GM21390 (cell line): Measurements from ENCODE around the gene GLB1L.
A peak's percentile ranks its signal among the peaks of the same experiment; 100 is the strongest.

Experiments
- ATAC-seq: cut with Tn5 transposase; IDR thresholded peaks from one replicate; pipeline ENCODE4 v1.9.1; 2021; ENCODE audit not compliant: unreplicated experiment

GLB1L gene

DNA sequence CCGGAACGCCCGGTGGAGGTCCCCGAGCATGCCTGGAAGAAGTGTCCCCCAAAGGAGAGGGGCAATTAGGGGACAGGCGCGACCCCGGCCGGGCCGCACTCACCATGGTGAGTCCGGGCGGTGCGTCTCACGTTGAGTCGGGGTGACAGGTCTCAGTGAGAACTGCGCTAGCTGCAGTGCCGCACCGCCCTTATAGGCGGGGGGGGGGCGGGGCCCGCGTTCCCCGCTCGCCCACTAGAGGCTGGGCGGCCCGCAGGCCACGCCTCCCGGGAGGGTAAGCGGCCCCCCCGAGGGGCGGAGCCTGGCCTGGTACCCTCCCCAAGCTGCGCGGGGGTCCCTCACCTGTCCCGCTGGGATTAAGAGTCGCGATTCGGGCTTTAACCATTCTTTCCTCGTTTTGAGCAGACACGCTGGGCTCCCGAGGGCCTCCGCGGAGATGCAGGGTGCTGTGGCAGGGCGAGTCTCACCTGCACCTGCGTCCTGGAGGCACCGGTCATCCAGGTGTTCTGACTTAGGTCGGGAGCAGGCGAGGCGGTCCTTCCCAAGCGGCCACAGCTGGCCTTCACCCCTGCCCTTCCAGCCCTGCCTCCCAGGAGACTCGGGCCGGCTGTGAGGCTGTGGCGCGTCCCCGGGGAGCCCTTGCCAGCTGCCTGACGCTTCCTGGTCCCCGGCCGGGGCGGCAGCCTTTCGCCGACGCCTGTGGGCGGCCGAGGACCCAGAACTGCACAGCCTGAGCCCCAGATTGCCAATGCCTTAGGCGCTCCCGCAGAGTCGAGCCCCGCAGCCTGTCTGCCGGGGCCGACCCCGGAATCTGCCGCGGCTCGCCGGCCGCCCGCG lies 8.7 kb upstream of the GLB1L start, which contains the start of gene TUBA4A:
TSS of gene TUBA4A (minus strand) at position 166 of the 837 bp plus-strand sequence. CDS start at position 106, 60 bp downstream.
- peak; percentile 49 for ATAC-seq

DNA sequence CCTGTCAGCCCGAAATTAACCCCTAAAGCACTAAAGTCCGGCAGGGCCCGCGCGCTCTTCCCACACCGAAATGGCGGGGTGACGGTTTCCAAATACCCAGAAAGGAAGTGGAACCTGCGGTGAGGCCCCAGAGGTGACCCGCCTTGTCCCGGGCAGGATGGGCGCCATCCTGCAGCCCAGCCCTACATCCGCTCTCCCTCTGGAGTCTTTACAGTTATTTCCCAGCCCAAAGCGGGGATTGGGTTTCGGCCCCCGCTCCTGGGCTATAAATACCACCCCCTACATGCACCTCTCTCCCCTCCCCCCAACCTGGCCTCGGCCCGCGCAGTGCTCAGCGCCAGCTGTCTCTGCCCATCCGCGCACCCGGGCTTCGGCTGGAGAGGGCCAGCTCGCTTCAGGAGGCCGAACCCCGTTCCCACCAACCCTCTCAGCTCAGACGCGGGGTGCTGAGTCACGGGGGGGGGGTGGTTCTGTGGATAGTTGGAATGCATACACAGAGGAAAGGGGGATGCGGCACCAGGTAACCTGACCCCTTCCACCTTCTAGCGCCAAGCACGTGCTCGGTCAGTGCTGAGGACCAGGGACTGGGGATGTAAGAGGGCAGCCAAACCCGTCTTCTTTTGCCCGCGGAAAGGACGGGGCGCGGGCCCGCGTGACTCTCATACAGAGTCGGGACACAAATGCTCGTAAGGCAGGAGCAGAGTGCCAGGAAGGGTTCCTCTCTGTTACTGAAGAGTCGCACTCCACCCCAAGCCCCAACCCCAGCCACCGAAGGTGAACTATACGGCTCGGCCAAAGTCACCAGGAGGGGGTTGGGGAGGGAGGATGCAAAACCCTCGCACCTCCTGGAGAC lies 7.9 kb upstream of the GLB1L start, which contains the start of gene TUBA4B:
TSS of gene TUBA4B (plus strand) at position 344 of the 853 bp plus-strand sequence. CDS start at position 509, 165 bp downstream.
- ATAC-seq, result peak; percentile 8

DNA sequence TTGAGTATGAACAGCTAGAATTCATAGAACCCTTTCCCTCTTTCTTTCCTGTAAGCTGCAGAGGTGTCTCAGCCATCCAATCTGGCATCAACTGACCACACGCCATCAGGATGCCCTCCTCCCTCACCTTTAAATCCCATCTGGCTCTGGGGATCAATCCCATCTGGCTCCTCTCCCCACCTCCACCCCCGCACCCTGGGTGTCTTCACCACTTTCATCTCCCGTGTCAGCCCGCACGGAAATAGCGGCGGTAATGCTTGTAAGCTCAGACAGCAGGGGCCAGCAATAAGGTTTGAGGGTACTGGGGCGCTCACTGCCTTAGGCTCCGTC lies 7.3 kb upstream of the GLB1L start:
- ATAC-seq, result no peak

DNA sequence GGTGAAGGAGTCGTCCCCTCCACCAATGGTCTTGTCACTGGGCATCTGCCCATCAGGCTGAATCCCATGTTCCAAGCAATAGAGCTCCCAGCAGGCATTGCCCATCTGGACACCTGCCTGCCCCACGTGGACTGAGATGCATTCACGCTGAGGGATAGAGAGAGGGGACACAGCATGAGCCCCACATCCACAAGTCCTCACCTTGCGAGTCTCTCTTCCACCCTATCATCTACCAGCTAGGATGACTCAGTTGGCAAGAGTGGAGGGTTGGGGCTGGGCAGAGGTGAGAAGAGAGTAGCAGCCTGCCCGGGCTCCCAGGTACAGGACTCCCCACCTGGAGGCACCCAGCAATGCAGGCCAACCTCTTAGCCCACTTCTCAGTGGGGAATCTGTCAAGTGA lies 6.8 kb upstream of the GLB1L start:
- ATAC-seq, result no peak

DNA sequence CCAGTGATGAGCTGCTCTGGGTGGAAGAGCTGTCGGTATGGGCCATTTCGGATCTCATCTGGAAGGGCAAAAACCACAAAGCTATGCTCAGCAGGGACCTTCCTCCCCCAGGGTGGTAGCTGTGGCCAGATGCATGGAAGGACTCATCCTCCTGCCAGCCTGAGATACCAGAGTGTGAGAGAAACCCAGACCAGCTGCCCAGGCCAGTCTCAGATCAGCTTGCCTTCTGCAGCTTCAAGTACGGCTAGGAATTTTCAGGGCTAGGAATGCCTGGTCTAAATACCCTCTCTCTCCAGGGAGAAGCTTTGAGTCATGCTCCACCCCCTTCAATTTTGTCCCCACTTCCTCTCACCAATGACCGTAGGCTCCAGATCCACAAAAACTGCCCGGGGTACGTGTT lies 6.4 kb upstream of the GLB1L start:
- ATAC-seq, result no peak

DNA sequence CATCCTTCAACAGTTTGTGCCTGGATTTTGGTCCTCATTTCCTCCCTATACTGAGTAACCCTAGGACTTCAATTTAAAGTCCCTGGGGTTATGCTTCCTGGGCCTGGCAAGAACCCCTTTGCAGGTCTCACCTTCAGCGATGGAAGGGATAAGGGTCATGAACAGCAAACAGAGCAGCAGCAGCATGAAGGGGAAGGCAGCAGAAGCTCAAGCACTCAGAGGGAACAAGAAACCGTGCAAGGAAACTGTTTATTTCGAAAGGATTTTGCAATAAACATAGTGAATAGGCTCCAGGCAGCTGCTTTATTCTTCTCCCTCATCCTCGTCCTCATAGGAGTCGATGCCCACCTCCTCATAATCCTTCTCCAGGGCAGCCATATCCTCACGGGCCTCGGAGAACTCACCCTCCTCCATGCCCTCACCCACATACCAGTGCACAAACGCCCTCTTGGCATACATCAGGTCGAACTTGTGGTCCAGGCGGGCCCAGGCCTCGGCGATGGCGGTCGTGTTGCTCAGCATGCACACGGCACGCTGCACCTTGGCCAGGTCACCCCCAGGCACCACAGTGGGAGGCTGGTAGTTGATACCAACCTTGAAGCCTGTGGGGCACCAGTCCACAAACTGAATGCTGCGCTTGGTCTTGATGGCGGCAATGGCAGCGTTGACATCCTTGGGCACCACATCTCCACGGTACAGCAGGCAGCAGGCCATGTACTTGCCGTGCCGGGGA lies 5.0 kb upstream of the GLB1L start:
- no peak for ATAC-seq

DNA sequence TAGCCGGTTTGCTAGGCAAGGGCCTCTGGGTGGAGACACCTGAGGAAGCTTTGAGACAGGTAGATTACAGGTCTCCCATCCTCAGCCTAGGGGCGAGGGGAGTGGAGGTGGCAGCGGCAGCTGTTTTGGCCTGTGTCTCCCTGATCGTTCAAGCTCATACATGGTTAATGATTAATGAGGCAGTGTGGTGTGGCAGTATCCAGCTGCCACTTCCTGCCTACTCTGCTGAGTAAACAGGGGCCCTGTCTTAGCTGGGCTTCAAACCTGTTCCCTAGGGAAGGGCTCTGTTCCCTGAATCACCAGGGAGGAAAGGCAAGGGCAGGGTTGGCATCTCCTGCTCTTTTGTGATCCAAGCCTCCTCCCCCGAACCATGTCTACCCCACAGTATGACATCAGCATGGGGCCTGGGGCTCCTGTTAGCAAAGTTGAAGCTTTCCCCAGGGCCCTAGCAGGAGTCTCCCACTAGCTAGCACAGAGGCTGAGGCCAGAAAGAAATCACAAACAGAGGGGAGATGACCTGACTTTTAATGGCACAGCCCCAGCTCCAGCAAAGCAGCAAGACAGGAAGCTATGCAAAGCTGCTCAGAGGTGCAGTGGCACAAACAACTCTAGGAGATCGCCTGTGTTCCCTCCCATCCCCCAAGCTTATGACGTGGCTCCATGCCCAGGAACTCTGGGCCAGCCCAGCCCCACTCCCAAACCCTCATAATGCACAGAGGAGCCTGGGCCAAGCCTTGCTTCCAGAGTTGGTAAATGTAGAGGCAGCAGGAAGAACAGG lies 4.1 kb upstream of the GLB1L start:
- peak; percentile 41 for ATAC-seq

DNA sequence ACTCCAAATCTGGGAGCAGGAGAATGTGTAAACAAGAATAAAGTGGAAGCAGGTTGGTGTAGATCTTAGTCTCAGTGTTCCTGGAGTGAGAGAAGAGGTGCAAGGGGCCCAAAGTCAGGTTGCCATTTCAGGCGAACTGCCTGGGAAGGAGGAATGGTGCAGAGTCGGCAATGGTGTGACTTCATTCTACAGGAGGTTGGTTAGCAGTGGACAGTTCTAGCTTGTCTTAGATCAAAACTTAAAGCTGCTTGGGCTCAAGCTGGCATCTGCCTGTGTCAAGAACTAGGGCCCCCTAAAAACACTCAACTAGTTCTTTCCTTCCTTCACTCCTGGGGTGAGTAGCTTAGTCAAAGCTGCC lies 3.6 kb upstream of the GLB1L start:
- ATAC-seq, result no peak

DNA sequence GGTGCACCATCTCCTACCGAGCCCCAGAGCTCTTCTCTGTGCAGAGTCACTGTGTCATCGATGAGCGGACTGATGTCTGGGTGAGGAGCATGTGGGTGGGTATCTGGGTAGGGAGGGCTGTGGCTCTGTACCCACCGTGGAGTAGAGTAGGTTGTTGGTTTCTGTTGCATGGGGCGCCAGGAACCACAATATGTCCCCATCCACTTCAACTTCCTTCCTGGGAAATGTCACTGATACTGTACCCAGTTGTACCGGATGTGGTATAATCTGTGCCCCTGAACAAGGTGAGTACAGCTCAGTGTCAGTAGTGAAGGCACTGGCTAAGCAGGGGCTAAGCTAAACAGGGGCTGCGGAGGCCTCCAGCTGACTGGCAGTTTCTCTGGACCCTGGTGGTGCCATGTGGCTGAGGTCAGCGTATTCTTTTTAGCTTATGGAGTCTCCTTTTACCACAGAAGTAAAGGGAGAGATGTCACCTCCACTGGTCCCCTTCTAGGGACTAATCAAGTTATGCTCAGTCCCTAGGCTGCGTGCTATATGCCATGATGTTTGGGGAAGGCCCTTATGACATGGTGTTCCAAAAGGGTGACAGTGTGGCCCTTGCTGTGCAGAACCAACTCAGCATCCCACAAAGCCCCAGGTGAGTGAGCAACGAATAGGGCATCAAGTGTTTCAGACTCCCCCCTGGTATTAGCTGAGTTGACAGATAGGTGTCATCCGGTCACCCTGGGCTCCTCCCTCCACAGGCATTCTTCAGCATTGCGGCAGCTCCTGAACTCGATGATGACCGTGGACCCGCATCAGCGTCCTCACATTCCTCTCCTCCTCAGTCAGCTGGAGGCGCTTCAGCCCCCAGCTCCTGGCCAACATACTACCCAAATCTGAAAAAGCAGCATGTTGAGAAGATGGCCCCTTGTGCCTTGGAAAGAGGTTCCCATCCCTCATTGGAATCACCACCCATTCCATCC lies 2.7 kb upstream of the GLB1L start:
- ATAC-seq, result no peak

DNA sequence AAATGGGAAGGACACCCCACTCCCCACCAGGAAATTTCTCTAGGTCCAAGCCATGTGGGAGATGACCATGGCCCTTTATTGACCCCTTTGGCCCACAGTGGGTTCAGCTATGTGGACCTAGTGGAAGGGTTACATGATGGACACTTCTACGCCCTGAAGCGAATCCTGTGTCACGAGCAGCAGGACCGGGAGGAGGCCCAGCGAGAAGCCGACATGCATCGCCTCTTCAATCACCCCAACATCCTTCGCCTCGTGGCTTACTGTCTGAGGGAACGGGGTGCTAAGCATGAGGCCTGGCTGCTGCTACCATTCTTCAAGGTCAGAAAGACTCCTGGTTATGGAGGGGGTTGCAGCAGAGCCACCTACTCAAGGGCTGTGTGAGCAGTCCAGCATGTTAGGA lies 1.3 kb upstream of the GLB1L start:
- no peak for ATAC-seq

DNA sequence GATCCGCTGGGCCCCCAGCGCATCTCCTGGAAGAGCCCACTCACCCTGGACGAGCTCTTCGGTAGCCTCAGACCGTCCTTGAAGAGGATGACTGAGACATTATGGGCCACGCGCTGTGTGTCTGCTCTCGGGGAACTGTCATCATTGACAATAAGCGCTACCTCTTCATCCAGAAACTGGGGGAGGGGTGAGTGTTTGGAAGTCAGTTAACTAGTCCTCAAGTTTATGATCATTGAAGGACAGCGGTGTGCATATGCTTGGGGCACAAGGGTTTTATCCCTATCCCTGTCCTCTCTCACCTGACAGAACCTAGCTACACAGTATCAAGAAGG lies 621 bp upstream of the GLB1L start:
- no peak for ATAC-seq

DNA sequence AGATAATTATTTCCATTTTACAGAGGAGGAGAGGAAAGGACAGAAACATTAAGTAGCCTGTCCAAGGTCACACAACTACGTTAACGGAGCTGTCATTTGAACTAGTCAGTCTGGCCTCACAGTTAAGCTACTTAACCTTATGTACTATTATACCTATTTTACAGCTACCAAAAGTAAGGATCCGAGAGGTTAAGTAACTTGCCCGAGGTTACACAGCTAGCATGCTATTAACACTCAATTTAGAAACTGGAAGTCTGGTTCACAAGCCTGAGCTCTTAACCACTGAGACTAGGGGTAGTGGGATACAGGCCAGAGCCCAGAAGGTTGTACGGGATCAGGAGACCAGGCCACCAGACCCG lies 476 bp downstream of the GLB1L start:
- no peak for ATAC-seq

DNA sequence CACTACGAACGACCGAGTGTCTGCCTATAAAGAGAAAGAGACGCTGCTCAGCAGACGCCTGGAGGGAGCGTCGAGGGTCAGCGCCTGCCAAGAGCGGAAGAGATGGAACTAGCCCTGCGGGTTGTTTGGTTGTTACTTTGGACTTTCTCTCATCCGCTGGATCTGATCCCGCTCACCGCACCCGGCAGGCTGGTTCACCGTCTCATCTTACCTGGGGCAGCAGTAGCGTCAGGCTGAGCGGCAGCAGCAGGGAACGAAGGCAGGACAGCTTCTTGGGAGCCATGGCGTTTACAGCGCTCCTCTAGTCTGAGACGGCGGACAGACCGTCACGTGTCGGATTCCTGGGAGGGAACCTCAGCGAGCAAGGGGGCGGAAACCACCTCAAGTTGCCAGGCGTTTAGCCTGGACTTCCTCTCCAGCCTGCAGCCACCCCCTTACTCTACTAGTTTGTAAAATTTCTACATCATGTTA lies 1.9 kb downstream of the GLB1L start:
- ATAC-seq, result no peak

DNA sequence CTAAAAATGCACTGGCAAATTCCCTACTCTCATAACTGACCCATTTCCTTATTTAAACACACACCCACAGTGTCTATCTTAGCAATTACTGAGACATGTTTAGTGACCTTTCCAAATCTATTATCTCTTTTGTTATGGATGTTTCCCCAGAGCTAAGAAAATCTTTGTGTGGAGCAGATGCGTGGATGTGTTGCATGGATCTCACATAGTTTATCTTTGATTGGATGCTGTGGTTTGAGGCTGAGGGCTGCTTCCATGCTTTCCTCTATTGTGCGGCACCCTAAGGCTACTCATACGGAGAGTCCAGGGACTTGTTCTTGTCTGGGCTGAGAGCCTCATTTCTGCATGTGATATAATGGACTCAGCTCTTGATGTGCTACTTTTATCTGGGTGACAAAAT lies 10.9 kb downstream of the GLB1L start:
- no peak for ATAC-seq

DNA sequence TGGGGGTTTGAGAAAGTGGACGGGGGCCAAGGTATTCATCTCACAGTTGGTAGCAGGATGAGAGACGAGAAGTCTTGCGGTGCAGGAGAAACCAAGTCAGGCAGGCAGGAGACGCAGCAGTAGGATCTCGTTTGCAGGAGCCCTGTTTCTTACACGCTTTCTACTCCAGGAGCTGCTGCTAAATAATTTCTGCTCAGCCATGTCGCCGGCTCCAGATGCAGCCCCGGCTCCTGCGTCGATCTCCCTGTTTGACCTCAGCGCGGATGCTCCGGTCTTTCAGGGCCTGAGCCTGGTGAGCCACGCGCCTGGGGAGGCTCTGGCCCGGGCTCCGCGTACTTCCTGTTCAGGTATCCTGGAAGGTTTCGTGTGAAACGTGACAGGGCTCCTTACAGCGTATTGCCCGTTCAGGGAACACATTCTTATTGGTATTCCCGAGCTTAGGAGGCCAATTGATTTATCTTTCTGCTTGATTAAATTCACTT lies 15.1 kb downstream of the GLB1L start:
- ATAC-seq, result no peak

DNA sequence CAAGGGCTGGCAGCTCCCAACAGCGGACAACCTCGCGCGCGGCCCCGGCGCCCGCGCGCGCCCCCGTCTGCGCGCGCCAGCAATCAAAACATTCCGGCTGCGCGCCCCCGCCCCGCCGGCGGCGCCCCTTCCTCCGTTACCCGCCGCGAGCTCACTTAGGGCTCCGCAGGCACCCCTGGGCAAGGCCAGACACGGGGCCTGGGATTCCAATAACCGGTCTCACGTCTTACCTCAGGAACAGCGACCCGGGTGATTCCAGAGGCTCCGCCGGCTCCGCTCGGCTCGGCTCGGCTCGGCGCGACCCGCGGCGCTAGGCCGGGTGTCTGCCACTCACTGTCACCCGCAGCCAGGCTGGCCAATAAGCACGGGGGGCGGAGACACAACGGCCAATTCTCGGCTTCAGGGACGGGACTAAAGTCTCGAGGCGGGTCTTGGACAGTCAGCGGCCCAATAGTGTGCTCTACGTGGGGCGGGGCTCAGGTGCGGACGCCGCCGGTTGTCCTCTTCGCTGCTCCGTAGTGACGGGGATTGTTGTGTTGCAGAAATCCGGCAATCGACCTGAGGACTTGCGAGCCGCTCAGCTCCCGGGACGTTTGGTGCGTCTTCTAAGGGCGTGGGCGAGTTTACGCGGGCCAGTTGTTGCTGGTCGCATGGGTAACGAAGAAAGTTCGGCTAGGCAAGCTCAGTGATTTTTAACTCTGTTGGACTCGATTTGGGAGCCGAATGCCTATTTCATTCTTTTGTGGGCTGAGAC lies 15.8 kb downstream of the GLB1L start, which contains the start of the genes ANKZF1 and ATG9A:
TSS of gene ANKZF1 (plus strand) at position 502 of the 754 bp plus-strand sequence. CDS start 452 bp downstream, outside the sequence.
TSS of gene ATG9A (minus strand) at position 332 of the 754 bp plus-strand sequence. CDS start 1,612 bp downstream, outside the sequence.
- ATAC-seq, result peak; percentile 95

DNA sequence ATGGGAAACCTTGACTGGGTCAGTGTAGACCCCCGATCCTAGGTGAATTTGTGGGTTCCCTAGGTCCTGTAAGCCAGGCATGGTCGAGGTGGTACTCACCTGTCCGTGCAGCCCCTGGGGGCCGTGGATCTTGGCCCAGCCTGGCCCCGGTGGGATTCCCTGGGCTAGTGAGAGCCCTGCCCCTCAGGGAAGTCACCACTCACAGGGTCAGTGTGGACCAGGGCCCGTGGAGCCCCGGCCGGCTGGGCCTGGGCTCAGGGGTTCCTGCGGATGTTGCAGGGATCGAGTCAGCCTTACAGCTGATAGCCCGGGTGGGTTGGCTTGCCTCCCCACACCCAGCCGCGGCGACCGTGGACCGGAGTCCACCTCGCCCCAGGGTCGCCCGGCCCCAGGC lies 16.3 kb downstream of the GLB1L start:
- ATAC-seq, result no peak
